ENCODE results near the gene LY86. TPM values are rescaled to one million over a fixed set of nuclear protein-coding genes. Genes with fewer than 3 reads are reported as not detected.

The LY86 gene
- total and polyA plus RNA-seq, 2 donors (not counting 1 experiment from before 2014, with no cell fraction given) = 68.7 to 90.2 TPM

- intact Hi-C loops (cut with micrococcal nuclease) = no loop called here
- Histone ChIP-seq H3K4me3 (ENCODE audit: control extremely low read depth in 1 of 5, extremely low read depth in 1 of 5, insufficient read depth in 1 of 5, low read depth in 2 of 5, low read length in 4 of 5) (no peak overlapping the region), H3K4me1 (ENCODE audit: control insufficient read depth in 2 of 2, insufficient read depth in 2 of 2, low read length in 2 of 2) (peaks cover 6 to 19% of the 10 kb centered on the region in 2 donors), H3K36me3 (replicated peaks in 1 of 2; ENCODE audit: control extremely low read depth in 1 of 2, control insufficient read depth in 1 of 2, extremely low read depth in 1 of 2, insufficient read depth in 2 of 2, low read length in 1 of 2) (peaks cover 0 to 81% of the 10 kb centered on the region in 2 experiments), H3K9me3 (ENCODE audit: control extremely low read depth in 1 of 3, control insufficient read depth in 2 of 3, insufficient read depth in 1 of 3, low read length in 2 of 3) (no peaks in the 10 kb centered on the region), H2AFZ (ENCODE audit: insufficient read depth, low read depth, low read length, poor library complexity, severe bottlenecking) (no peak overlapping the region), H4K20me1 (ENCODE audit: control insufficient read depth, insufficient read depth, low read length, poor library complexity, severe bottlenecking) (peaks cover 10% of the 10 kb centered on the region), H3K27ac (ENCODE audit: low read length in 2 of 2) (no peak overlapping the region), H3K79me2 (ENCODE audit: control insufficient read depth, insufficient read depth, low read length) (peaks cover 5% of the 10 kb centered on the region), H3K9ac (ENCODE audit: low read length) (no peak overlapping the region), H3K27me3 (replicated peaks in 1 of 4; ENCODE audit: control extremely low read depth in 1 of 4, control insufficient read depth in 3 of 4, insufficient read depth in 4 of 4, low read length in 3 of 4) (no peaks in the 10 kb centered on the region), H3K4me2 (replicated peaks; ENCODE audit: low read depth, low read length, poor library complexity, severe bottlenecking) (no peak overlapping the region)
- Mint-ChIP-seq H3K27ac (no peak overlapping the region), H3K27me3 (no peaks in the 10 kb centered on the region), H3K4me1 (peaks cover 26% of the 10 kb centered on the region), H3K9me3 (ENCODE audit: insufficient read depth) (no peaks in the 10 kb centered on the region), H3K4me3 (no peak overlapping the region)
- ChIA-PET POLR2A (no interaction called here), CTCF (no interaction called here)
- WGBS (ENCODE audit: insufficient coverage) = 97% methylated on average over 3 of the region's 4 CpGs
- TF ChIP-seq EZH2 (IDR thresholded peaks at IDR 0.05; ENCODE audit: borderline replicate concordance, insufficient read depth, low read depth, low read length, poor library complexity, severe bottlenecking) (no peak), CTCF (IDR thresholded peaks at IDR 0.05) (no peak)
- no peak for DNase-seq
- ATAC-seq (ENCODE audit: low read depth) = no peak
These were observed 51.1 kb downstream of the LY86 start for GRCh38 chr6:6639572-6639971.

GRCh38 chr6:6640926-6641325 is 52.4 kb downstream of the LY86 start:
- Histone ChIP-seq H2AFZ (ENCODE audit: insufficient read depth, low read depth, low read length, poor library complexity, severe bottlenecking) (no peak overlapping the region), H3K36me3 (replicated peaks in 1 of 2; ENCODE audit: control extremely low read depth in 1 of 2, control insufficient read depth in 1 of 2, extremely low read depth in 1 of 2, insufficient read depth in 2 of 2, low read length in 1 of 2) (peaks cover 0 to 75% of the 10 kb centered on the region in 2 experiments), H3K27me3 (replicated peaks in 1 of 4; ENCODE audit: control extremely low read depth in 1 of 4, control insufficient read depth in 3 of 4, insufficient read depth in 4 of 4, low read length in 3 of 4) (no peaks in the 10 kb centered on the region), H3K4me1 (ENCODE audit: control insufficient read depth in 2 of 2, insufficient read depth in 2 of 2, low read length in 2 of 2) (peaks cover 6 to 12% of the 10 kb centered on the region in 2 donors), H3K27ac (ENCODE audit: low read length in 2 of 2) (no peak overlapping the region), H3K9ac (ENCODE audit: low read length) (no peak overlapping the region), H3K9me3 (ENCODE audit: control extremely low read depth in 1 of 3, control insufficient read depth in 2 of 3, insufficient read depth in 1 of 3, low read length in 2 of 3) (no peaks in the 10 kb centered on the region), H3K4me2 (replicated peaks; ENCODE audit: low read depth, low read length, poor library complexity, severe bottlenecking) (no peak overlapping the region), H3K4me3 (ENCODE audit: control extremely low read depth in 1 of 5, extremely low read depth in 1 of 5, insufficient read depth in 1 of 5, low read depth in 2 of 5, low read length in 4 of 5) (no peak overlapping the region), H4K20me1 (ENCODE audit: control insufficient read depth, insufficient read depth, low read length, poor library complexity, severe bottlenecking) (peaks cover 13% of the 10 kb centered on the region), H3K79me2 (ENCODE audit: control insufficient read depth, insufficient read depth, low read length) (peaks cover 5% of the 10 kb centered on the region)
- WGBS (ENCODE audit: insufficient coverage) = no CpG with 5 or more reads among the region's 4 CpGs
- Mint-ChIP-seq H3K9me3 (ENCODE audit: insufficient read depth) (no peaks in the 10 kb centered on the region), H3K4me1 (peaks cover 15% of the 10 kb centered on the region), H3K27me3 (no peaks in the 10 kb centered on the region), H3K4me3 (no peak overlapping the region), H3K27ac (no peak overlapping the region)
- POLR2A ChIA-PET = no interaction called here
- ATAC-seq (ENCODE audit: low read depth) (no peak), DNase-seq (no peak)
- CTCF ChIA-PET = interaction anchor here (0.7 to 1.2 kb wide), 2 partner anchors 12 to 19 kb away, joined by 3 read pairs; no protein-coding TSS in a partner anchor
- intact Hi-C loops (cut with micrococcal nuclease) = no loop called here
- TF ChIP-seq CTCF (IDR thresholded peaks at IDR 0.05) (no peak), EZH2 (IDR thresholded peaks at IDR 0.05; ENCODE audit: borderline replicate concordance, insufficient read depth, low read depth, low read length, poor library complexity, severe bottlenecking) (no peak)

All from B cell (primary cell).